PC-3 (cell line): ENCODE results near the gene TOM1L2.

Experiments
- CTCF ChIP-seq: fragments of 300-600 bp; sonication (generic); conservative IDR thresholded peaks from 2 replicates; pipeline ENCODE4 v1.5.1; 2017; ENCODE audit warnings: antibody characterized with exemption, low read depth, mild to moderate bottlenecking, low read length
- EZH2 ChIP-seq: fragments of 300-600 bp; sonication (generic); IDR thresholded peaks from one replicate; pipeline ENCODE4 v1.6.1; 2017; ENCODE audit warnings: antibody characterized with exemption, mild to moderate bottlenecking, low read length; ENCODE audit not compliant: unreplicated experiment
- EZH2phosphoT487 ChIP-seq: fragments of 300-600 bp; sonication (generic); IDR thresholded peaks from 2 replicates; pipeline ENCODE4 v1.6.1; 2018; ENCODE audit warnings: mild to moderate bottlenecking, antibody characterized with exemption, low read length, borderline replicate concordance

GRCh38 chr17:17889922-17890321, 82.3 kb downstream of the TOM1L2 start:
- TF ChIP-seq CTCF (no peak), EZH2 (no peak), EZH2phosphoT487 (no peak)
